Inferior parietal cortex (tissue), 1 donor: Measurements from ENCODE around the gene ZNF212.
"Not testable (repeated sequence)": the region's sequence is repeated elsewhere in the genome, so short reads cannot be mapped to it uniquely, and the experiment has no call there.

ENCODE experiments used
- DNase-seq: peaks from one replicate; pipeline ENCODE4 v3.0.0-alpha.2; 2016; ENCODE audit errors: extremely low spot score

Gene ZNF212

DNA sequence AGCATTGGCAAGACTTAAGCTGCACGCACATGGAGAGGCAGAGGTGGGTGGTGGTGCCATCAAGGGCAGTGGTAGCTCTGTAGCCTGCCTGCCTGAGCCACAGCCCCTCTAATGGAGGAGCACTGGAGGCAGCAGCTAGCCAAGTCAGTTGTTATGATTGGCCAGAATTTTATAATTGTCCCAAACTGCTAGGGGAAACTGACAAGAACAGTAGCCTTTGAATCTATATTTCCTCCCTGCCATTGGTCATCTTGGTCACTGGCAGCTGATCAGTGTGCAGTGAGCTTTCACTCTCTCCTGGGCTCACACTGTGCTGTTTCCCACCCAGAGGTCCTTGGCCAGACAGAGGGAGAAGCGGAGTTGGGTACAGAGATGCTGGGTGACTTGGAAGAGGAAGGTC is 12.9 kb downstream of the ZNF212 start:
- DNase-seq = no peak

DNA sequence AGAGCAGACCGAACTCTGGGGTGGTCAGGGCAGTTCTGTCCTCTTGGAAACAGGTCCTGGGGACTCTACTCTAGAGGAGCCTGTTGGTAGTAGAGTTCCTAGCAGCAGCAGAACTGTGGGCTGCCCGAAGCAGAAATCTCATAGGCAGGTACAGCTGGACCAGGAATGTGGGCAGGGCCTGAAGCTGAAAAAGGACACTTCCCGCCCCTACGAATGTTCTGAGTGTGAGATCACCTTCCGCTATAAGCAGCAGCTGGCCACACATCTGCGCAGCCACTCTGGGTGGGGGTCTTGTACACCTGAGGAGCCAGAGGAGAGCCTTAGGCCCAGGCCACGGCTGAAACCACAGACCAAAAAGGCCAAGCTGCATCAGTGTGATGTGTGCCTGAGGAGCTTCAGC is 14.2 kb downstream of the ZNF212 start:
- no peak for DNase-seq

DNA sequence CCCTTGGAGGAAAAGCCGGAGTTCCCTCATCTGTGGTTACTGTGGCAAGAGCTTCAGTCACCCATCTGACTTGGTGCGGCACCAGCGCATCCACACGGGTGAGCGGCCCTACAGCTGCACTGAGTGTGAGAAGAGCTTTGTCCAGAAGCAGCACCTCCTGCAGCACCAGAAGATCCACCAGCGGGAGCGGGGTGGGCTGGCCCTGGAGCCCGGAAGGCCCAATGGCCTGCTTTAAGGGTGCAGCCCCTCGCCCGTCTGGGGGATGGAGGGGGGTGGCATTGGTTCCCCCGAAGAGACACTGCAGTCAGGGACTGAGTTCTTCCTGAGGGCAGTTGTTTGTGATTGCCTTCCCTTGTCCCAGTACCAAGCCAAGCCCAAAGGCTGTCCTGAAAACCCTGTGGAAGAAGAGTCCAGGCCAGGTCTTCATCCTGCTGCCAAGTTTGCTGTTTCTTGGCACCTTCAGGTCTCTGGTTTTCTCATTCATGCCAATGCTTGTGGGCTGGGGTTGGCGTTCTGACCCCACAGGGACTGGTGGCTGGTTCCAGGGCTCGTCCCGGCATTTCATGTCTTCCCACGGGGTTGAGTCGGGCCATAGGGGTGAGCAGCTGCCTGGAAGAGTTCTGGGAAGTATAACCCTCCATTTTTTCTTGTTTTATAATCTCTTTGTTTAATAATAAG is 14.9 kb downstream of the ZNF212 start:
- DNase-seq = no peak

DNA sequence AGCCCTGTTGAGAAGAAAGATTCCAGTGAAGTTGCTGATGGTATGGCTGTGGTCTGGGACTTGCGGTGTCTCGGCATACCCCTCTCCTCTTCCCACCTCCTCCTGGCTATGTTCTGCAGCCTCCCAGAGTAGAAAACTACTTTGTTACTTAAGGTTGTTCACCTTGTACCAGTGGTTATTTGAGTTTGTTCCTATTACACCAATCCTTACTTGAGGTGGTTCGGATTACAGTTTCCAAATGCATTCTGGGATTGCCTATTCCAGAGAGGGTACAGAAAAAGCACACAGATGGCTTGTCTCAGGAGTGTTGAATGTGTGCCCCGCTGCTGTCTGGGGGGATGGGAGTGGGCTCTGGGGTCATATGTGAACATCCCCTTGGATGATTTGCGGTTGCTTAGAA is 15.7 kb downstream of the ZNF212 start:
- no peak for DNase-seq

DNA sequence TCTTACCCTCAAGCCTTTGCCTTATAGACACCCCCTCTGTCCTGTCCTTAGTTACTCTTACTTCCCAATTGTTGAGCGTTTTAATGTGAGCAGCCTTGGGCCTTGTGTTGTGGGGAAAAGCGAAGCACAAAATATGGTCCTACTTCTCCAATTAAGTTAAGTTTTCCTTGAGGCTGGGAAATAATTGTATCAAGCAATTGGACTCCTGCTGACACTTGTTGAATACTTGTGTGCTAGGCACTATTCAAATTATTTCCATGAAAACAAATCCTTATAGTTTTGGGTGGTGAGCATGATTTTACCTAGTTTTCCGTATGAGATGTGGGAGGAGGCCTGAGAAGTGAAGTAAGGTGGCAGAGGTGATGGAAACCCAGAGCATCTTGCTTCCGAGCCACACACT is 17.1 kb downstream of the ZNF212 start:
- no peak for DNase-seq

DNA sequence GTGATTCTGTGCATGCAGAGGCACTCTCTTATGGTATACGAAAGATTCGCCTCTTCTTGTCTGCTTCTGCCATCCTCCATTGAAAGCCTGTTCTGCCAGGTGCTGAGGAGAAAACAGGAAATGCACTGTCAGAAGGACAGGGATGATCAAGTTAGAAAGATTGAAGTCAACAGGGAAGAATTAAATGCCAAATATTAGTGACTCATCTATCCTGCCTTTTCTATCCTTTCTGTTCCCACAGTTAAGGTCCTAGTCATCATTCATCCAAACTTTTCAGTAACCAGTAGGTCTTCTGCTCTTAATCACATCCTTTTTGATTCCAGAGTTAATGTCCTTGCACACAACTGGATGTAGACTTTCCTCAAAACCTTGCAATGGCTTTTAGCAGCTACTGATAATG is 17.7 kb downstream of the ZNF212 start:
- no peak for DNase-seq

DNA sequence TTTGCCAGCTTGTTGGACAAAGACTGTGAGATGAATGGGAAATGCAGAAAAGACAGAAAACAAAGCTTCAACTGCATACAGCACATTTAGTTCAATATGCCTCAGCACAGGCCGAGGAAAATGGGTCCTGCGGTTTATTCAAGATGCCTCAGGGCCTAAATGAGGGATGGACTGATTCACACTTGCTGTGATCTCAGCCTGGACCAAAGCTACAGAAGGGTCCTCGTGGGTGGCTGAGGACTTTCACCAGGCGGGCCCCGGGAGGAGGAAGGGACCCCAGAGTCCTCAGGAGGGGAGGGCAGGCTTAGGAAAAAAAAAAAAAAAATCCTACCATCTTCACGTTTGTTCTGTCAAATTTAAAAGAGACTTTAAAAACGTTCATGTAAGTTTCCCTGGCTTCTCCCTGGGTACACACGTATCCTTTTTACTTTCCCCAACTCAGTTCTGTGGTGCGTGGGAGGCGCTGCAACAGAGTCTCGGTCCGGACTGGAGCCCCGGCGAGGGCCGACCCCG is 21.9 kb downstream of the ZNF212 start:
- no peak for DNase-seq

DNA sequence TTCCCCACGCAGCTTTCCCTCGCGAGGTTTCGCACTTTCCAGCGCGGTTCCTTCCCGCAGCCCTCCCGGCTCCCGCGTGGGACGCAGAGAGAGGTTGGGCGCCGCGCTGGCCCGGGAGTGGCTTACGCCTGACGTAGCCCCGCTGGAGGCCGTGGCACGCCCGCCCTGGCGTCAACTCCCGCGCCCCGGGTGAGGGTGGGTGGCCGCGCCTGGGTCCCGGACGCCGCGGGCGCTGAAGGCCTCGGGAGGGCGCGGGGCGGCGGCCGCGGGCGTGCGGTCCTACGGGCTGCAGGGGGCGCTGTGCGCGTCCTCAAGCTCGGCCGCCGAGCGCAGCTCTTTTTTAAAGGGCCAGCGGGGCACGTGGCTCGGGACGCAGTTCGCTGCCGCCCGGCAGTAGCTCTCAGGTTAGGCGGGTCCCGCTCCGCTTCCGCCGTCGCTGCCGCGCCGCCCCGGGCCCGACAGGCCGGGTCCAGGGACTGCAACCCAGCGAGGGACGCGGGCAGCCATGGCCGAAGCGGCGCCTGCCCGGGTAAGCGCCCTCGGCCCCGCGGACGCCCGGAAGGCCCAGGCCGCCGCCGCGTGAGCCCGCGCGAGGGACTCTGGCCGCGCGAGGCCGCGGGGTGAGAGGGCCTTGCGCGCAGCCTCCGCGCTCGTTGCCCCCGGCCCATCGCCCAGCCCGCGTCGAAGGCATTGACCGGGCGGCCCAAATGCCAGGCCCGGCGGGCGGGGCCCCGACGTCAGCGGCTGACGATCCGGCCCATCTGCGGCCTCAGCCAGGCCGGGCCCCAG is 22.6 kb downstream of the ZNF212 start, which contains the start of gene ZNF783:
ZNF783 (plus strand) TSS at position 368 of the 789 bp plus-strand sequence; CDS start at position 506, 138 bp downstream.
- DNase-seq = peak; percentile 74

DNA sequence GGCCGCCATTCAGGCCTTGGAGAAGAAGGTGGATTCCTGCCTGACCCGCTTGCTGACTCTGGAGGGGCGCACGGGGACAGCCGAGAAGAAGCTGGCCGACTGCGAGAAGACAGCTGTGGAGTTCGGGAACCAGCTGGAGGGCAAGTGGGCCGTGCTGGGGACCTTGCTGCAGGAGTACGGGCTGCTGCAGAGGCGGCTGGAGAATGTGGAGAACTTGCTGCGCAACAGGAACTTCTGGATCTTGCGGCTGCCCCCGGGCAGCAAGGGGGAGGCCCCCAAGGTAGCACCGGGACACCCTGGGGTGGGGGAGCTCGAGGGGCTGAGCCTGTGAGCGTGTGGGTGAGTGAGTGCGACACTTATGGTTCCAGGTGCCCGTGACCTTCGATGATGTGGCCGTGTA is 27.0 kb downstream of the ZNF212 start:
- no peak for DNase-seq

DNA sequence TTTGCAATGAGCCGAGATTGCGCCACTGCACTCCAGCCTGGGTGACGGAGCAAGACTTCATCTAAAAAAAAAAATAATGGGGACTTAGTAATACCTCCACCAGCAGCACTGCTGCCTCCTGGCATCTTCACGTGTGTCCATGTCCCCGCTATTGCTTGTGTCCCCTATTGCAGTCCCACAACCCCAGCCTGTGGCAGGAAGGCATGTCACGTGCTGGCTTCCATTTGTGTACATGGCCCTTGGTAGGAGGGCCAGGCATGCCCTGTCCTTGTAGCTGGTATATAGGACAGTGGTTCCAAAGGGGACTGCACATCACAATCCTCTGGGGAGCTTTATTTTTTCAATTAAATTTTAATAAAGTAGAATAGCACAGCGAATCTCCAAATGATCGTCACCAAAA is 28.3 kb downstream of the ZNF212 start:
- DNase-seq = no peak

DNA sequence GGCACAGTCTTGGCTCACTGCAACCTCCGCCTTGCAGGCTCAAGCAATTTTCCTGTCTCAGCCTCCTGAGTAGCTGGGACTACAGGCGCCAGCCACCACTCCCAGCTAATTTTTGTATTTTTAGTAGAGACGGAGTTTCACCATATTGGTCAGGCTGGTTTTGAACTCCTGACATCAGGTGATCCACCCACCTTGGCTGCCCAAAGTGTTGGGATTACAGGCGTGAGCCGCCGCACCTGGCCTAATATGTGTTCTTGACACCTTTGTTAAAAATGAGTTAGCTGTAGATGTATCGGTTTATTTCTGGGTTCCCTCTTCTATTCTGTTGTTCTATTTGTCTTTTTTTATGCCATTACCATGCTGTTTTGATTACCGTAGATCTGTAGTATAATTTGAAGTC is 35.0 kb downstream of the ZNF212 start:
- DNase-seq = not testable (repeated sequence)

DNA sequence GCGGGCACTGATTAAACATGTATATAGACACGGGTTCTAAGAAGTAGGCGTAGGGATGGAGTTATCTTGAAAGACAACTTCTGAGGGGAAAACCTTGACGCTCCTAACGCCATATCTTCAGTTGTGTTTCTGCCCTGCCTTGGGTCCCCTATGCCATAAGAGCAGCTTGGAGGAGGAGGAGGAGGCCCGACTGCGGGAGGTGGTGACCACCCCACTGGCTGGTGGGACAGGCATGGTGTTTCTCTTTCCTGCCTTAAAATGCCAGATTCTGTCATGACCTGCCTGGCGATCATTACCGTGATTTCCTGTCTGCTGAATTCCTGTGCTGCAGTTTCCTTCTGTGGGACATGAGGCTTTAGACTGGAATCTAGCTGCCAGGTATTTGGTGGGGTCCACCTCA is 38.4 kb downstream of the ZNF212 start:
- DNase-seq = no peak

DNA sequence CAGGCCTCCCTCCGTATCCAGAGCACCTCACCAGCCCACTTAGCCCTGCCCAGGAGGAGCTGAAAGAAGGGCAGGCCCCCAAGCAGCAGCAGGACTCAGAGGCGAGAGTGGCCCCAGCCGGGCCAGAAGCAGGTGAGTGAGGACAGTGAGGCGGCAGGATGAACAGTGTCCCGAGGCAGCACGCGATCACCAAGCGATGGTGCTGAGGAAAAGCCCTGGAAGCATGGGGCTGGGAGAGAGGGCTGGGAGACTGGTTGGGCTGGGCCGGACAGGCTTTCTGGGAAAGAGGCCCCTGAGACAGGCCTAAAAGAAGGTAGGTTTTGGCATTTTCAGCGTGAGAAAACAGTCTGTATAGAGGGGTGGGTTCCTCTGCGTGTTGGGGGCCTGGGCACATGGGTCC is 38.9 kb downstream of the ZNF212 start:
- no peak for DNase-seq

DNA sequence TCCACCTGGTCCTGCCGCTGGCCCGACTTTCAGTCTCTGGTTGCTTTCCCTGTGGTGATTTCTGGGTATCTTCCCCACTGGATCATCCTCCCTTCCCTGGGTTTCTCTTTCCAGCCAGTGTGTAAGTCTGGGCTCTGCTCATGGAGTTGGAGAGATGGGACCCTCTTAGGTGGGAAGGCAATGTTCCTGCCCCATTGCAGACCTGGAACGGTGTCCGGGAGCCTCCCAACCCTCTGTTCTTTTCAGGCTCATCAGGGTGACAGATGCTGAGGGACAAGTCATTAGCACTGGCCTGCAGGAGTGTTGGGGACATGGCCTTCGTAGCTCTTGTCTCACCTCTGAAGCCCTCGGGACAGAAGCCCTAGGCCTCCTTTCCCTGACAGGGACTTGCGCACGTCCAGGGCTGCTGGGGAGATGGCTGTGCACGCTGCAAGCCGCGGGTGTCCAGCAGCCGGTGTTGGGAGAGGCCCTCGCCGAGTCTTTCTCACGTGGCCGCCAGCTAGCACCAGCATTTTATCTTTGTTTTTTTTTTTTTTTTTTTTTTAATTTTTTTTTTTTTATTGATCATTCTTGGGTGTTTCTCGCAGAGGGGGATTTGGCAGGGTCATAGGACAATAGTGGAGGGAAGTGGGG is 39.8 kb downstream of the ZNF212 start:
- DNase-seq = no peak

DNA sequence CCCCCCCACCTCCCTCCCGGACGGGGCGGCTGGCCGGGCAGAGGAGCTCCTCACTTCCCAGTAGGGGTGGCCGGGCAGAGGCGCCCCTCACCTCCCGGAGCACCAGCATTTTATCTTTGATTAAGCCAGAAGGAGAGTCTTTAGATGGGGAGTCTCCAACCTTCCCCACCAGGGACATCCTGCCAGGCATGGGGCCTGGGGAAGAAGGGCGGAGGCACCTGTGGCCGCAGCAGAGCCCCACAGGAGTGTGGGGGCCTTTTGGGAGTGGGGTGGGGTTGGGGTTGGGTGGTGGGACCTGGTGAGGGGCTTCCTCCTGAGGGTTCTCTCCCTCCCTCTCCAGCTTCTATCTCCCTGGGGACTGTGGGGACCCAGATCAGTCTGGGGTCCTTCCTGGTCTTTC is 40.7 kb downstream of the ZNF212 start:
- no peak for DNase-seq

DNA sequence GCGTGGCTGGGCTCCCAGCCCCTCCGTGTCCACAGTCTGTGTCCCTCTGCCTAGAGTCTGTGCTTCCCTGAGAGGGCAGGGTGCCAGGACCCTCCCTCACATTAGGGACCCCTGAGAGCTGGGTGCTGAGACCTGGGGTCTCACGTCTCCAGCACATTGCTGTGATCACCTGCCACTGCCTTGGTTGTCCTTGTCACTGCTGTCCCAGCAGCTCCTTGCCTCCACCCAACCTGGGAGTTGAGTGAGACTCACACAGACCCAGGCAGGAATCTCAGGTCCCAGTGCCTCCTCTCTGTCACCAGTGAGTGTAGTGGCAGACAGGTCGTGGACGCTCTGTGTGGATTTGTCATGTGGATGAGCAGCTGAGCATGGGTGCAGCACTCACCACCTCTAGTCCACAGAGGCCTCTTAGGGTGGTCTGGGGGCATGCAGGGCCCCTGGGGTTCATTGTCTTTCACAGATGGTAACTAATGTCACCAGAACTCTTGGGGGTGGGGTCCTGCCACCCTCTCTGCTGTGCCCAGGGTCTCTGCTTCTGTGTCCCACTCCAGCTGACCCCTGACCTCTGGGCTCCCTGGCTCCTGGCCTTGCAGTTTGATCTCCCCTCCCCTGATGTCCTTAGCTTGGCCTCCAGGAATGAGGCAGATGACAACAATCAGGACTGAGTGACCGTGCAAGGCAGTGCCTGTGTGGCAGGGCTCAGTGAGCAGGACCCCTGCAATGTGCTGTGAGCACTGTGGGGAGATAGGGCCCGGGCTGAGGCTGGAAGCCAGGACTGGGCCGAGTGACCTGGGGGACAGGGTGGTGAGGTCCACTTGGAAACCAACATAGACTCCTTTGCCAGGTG is 41.4 kb downstream of the ZNF212 start:
- DNase-seq = no peak

DNA sequence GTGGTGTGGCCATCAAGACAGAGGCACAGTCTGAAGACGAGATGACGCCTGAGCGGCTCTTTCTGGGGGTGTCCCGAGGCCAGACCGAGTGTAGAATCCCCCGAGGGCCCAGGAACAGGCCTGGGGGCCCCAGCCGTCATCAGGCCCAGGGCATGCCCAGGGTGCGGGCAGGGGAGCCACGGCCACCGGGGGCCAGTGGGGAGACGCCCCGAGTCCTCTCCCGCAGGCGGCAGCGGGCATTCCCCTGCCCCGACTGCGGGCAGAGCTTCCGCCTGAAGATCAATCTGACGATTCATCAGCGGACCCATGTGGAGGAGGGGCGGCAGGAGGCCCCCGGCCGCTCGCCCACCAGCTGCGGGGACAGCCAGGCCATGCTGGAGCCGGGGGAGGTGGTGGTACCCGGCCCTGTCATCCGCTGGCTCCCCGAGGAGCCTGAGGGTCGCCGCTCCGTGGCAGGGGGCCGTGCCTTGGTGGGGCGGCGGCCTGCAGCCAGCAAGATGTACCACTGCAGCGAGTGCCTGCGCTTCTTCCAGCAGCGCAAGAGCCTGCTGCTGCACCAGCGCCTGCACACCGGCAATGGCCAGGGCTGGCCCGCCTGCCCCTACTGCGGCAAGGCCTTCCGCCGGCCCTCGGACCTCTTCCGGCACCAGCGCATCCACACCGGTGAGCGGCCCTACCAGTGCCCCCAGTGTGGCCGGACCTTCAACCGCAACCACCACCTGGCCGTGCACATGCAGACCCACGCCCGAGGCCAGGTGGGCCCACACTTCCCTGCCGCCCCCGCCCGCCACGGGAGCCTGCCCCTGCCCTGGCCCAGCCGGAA is 42.3 kb downstream of the ZNF212 start:
- DNase-seq = no peak

DNA sequence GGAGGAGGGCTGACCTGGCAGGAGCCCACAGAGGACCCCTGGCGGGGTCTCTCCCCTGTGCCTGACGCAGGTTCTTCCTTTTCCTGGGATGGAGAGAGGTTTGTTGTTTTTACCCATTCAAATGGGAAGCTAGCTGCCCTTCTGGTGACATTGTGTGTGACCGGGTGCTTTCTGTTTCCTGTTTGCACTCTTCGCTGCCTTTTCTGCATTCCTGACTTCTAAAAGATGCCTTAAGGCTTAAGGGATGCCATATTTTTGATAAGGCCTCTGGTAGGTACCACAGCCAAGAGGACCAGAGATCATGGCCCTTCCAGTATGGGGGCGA is 42.8 kb downstream of the ZNF212 start:
- no peak for DNase-seq

DNA sequence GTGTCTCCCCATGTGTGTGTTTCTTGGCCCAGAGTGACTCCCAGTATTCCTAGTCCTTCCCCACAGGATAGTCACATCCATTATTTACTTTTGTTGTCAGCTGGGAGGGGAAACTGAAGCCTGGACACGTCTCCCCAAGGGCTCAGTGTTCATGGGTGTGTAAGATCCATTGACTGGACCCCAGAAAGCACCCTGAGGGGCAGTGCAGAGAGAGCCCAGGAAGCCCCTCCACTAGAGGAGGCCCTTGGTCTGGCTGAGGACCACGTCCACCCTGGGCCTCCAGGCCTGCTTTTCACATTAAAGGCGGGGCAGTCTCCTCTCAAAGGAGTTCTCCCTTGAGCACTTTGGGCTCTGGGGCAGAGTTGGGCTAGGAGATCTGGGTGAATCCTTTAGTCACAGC is 43.9 kb downstream of the ZNF212 start:
- DNase-seq = no peak

DNA sequence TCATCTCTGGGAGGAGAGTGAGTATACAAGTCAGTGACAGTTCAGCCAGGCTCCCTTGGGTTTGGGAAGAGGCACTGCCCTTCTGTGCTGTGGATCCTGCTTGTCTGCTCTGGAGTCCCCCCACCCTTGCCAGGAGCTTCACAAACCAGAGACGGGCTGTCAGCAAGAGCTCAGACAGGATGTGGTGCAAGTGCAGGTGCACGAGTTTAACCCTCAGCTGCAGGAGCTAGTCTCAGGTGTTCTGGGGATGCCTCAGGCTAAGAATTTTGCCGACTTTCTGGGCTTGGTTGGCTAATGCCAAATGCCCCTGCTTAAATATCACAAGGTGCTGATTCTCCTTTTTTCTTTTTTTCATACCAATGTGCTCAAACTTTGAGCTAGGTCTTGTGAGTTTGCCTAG is 44.9 kb downstream of the ZNF212 start:
- no peak for DNase-seq
